Kidney glomerular epithelial cell (primary cell): Measurements from ENCODE around the gene KIRREL3.
A peak's percentile ranks its signal among the peaks of the same experiment; 100 is the strongest.

ENCODE experiments used
- DNase-seq: peaks from one replicate; lab custom pipeline; 2025; lab: John Stamatoyannopoulos, UW

KIRREL3 gene

DNA sequence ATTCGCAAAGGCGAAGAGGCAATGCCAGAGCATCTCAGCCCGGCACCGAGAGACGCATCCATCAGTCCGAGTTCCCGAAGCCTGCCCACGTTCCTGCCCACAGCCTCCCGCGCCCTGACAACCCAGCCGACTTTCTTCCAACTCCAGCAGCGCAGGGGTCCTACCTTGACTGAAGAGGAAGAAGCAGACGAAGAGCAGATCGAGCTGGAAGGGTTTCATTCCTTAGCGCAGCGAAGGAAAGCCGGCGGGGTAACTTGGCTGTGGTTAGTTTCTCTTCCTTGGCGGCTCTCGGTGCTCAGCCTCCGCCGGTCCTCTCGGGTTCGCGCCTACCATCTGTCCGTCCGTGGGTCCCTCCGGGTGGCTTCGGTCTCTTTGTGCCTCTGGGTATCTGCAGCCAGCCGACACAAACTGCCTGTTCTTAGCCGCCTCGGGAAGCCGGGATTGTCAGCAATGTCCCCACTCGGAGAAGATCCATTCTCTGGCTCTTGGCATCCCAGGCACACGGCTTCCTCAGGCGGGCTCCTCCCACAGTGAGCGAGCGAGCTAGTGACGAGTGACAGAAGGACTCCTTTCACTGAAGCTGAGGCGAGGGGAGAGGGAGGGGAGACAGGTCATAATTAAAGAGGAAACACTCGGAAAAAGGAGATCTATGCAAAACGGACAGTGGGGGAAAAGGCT, at the start of gene KIRREL3:
TSS of gene KIRREL3 (minus strand) at position 480 of the 678 bp plus-strand sequence.
- peak; percentile 42 for DNase-seq

DNA sequence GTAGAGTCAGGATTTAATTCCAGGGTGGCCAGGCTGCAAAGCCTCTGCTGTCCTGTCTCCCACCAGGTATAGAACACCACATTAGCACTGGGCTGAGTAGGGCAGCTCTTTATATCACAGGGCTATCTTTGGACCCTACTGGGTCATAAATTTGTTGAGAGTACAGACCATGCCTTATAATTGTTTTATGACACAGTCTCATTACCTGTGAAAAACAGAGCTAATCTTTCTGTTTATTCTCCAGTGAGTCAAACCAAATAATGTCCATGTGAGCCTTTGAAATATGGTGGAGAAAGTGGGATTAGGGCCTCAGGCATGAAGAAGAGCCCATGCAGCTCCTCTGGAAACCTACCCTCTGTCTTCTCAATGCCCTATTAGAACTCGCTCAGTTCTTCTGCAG, 49.6 kb upstream of the KIRREL3 start:
- DNase-seq, result no peak

DNA sequence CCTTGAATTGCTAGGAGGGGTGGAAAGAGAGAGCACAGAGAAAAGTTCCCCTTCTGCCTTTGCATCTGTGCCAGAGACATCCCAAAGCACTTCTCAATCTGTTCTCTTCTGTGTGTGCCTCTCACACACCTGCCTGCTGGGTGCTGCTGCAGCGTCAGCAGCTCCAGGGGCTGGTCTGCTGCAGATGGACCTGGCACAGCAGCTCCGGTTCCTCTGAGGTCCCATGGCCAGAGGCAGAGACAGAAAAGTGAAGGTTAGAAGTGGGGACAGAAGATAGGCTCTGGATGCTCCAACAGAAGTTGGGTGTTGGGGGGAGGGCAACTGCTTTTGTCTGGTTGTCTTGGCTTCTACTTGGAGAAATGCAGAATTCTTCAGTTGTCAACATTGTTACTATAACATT, 48.9 kb upstream of the KIRREL3 start:
- DNase-seq, result no peak

DNA sequence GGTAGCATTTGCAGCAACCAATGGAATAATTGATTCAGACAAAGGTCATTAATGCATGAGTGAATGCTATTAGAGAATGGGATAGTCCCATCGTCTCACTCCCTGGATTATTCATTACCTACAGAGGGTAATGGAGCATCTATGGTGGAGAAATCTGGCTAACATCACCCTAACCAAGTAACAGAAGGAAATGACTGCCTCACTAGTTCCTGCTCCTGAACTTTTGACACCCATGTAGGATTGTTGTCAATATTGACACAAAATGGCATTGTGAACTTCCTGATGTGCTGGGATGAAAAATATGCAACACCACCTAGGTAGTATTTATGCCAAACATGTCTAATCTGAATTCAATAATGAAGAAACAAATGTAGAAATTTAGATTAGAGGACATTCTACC, 44.0 kb upstream of the KIRREL3 start:
- peak; percentile 31 for DNase-seq

DNA sequence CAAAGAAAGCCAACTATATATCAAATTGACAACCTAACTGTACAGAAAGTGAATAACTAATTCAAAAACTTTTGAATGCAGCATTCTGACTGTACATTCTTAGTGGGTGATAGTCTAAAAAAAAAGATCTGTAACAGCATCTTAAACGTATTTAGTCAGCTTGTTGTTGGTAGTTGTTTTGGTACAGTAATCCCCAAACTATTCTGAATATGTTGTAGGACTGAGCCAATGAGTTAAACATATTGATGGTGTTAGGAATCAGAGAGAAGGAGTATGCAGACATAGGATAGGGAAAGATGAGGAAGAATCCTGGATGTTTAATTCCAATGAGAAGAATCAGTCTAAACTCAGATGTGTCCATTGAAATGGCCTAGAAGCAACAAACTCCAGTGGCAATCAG, 41.9 kb upstream of the KIRREL3 start:
- DNase-seq, result peak; percentile 27

DNA sequence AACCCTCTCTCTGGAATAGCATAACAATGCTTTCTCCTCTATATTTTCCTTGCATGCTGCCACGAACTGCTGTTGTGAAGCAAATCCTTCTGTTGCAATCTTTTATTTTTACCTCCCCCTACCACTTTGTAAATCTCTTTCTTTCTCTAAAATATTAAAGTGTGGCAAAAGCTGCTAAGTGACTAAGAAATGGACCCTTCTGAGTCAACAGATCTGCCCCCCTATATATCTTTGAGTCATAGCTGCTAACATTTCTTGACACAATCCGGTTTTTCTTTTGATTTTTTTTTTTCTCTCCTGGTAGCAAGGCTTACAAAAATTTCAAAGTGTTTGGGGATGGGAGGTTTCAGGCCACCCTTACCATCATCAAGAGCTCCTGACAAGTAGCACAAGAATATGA, 39.0 kb upstream of the KIRREL3 start:
- no peak for DNase-seq

DNA sequence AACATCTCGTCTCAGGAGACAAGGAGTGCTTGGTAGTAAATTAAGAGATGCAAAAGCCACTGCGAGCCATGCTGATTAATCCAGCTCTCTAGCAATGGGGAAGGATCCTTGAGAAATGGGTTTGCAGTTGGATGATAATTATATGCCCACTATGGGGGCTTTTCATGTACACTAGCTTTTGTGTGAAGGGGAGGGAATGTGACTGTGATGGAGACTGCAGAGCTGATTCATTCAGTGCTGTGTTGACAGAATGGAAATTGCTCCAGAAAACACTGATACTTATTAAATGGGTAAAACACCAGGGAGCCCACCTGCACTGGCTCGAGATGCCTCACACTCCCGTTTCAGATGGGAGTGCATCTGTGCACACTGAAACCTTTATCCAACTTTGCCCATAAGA, 37.0 kb upstream of the KIRREL3 start:
- DNase-seq, result no peak

DNA sequence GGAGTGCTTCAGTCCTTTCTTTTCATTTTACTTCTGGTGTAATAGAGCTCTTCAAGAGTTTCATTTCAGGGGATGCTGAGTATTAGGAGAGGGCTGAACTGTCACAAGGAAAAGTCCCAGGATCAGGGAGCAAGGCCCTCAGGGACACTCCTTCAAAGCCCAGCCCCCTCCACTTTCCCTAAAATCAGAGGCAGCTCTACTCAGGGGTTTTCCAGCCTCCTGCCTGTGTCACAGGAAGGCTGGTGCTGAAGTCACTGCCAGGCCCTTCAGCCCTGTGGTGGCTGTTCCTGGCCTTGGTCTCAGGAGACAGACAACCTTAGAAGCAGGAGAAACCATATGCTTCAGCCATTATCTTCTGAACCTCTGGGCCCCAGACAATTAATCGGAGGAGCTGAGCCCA, 36.4 kb upstream of the KIRREL3 start:
- DNase-seq, result no peak

DNA sequence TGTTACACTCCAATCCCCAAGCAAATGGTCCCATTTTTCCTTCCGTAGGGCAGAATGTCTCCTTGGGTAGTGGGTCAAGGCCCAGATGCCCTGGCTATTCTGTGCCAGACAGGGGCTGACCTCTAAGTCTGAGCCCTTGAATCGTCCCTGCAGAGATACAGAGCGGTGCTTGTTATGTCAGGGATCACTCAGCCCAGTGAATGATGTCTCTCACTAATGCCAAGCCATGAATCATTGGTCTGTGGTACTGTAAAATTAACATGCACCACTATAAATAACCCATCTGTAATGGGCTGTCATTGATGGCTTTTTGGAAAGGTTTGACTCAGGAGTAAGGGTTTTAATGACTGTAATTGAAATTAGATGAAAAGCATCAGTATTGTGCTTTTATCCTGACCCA, 35.3 kb upstream of the KIRREL3 start:
- no peak for DNase-seq

DNA sequence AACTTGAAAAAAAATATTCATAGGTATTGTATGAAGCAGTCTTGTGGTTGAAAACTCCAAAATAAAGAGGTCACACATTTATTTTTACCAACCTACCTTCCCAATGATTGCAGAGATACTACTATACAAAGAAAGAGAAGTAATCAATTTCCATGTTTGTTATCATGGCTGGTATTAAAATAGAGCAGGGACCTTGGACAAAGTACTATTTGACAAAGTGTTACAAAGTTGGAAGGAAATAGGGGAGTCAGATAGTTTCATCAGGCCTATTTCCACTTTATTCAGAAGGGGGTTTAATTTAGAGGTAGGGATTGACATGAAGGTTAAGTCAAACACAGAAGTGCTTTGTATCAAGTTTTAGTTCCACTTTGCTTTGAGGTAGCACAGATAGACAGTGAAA, 34.4 kb upstream of the KIRREL3 start:
- DNase-seq, result no peak

DNA sequence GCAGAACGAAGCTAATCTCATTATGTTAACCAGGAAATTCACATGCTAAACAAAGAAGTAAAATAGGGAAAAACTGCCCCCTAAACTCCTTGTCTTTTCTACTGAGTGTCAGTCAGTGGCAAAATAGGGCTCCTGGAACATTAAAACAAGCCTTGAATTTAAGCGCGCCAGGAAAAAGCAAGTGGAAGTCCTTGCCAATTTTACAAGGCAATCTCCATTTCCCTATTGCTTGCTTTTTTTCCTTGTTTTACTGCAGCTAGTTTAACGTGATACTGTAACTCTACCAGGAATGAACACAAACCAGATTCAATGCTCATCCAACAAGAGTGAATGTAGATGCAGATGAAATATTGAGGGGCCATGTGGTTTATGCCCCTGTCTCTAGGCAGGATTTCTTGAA, 28.1 kb upstream of the KIRREL3 start:
- no peak for DNase-seq

DNA sequence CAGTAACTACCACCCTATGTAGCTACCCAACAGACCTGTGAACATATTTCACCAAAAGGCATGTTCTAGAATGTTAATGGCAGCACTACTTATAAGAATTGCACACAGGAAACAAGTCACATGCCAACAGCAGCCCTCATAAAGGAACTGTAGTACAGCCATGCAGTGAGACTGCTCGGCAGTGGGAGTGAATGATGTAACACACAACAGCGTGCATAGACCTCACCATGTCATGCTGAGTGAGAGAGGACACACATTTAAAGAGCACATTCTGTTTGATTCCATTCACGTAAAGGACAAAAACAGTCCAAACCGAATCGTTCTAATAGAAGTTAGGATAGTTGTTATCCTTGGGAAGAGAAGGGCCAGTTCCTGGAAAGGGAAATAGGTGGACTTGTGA, 27.2 kb upstream of the KIRREL3 start:
- no peak for DNase-seq

DNA sequence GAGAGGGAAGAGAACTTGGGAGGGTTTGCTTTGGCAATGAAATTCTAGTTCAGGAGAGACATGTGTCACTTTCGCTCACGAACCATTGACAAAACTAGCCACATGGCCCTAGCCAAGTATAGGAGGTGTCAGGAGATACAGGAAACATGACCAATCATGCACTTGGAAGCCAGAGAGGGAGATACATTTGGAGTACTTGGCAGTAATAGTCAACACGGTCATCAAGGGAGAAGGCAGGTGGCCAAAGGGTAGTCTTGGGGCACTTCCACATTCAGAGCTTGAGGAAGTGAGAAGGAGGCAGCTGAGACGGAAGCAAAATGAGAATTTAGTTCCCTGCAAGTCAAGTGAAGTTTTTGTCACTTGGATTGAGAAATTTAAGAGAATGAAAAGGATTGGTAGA, 26.4 kb upstream of the KIRREL3 start:
- no peak for DNase-seq

DNA sequence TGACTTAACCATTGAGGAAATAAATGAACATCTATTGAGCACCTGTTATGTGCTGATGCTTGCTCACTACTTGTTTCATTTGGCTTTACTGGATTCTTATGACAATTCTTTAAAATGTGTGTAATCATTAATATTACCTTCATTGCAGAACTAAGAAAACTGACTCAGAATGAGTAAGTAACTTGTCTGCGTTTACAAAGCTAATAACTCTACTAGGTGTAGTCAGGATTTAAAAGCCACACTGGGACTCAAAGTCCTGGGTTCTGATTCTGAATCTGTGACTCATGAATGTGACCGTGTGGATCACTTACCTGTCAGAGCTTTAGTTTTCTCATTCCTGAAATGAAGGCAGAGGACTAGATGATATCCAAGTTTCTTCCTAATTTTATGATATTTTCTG, 23.4 kb upstream of the KIRREL3 start:
- peak; percentile 51 for DNase-seq

DNA sequence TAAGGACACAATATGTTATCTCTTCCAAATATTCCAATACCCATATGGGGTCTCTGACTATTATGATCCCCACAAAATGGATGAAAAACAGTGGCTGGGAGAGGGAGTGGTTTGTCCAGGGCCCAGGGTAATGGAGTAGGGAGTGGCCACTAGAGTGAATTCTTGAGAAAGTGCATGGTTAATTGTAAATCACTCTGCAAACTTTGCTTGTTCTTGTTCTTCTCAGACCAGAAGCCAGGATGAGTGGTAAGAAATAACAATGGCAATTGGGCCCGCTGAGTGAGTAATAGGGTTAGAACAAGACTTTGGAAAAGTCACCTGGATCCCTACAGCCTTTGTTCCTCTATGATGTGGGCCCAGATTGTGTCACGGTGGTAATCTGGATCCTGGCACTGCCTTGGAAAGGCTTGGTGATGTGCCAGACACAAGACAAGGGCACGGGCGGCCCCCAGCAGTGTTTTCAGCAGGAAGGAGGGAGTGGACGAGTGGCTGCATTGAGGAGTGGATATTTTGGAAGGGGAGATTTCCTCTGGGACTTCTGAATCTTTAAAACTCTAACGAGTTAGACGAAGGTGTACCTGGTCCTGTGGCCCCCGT, 18.2 kb upstream of the KIRREL3 start:
- no peak for DNase-seq

DNA sequence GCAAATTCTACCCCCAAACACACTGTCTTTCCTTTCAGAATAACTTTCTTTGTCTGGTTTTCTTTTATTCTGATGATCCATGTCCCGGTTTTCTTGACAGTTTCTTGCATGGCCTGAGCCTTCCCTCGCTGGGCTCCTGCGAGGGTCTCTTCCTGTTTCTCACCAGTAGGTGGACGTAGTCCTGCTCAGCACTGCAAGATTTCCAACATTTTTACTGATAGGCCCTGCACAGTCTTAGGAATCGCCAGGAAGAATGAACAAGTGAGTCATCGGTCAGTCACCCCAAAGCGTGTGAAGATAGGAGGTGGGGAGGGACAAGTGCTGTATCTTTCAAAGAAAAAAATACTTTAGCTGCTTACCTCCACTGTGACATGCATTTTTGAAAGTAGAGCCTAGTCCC, 16.9 kb upstream of the KIRREL3 start:
- DNase-seq, result peak; percentile 92

DNA sequence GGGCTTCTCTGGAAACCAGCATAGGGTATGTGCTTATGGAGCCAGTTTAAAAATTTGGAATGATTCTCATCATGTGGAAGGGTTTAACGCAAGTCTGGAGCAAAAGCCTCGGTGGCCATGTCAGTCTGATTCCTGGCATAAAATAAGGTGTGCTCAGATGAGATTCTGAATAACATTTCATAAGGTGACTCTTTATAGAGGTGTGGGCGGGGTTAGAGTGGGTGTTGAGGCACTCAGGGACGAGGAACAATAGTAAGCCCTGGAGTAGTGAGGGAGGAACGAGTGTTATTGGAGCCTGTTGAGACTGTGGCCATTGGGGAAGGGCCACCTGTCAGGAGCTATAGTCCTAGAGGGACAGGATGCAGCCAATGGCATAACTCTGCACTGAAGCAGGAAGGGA, 13.0 kb upstream of the KIRREL3 start:
- no peak for DNase-seq

DNA sequence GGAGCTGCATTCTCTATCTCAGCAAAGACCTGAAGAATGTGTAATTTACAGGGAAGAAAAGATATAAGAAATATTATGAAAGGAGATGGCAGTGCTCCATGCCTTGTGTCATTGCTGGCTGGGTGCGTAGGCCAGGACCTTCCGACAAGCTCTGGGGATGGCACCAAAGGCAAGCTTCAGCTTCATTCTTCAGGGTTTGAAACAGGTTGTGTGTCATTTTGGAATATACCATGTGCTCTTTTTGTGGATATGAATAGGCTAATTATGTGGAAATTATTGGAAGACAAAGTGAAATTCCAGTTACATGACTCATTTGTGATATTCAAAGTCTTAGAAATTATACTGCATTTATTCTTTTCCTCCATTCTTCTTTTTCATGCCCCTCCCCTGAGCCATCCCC, 5.7 kb upstream of the KIRREL3 start:
- DNase-seq, result no peak

DNA sequence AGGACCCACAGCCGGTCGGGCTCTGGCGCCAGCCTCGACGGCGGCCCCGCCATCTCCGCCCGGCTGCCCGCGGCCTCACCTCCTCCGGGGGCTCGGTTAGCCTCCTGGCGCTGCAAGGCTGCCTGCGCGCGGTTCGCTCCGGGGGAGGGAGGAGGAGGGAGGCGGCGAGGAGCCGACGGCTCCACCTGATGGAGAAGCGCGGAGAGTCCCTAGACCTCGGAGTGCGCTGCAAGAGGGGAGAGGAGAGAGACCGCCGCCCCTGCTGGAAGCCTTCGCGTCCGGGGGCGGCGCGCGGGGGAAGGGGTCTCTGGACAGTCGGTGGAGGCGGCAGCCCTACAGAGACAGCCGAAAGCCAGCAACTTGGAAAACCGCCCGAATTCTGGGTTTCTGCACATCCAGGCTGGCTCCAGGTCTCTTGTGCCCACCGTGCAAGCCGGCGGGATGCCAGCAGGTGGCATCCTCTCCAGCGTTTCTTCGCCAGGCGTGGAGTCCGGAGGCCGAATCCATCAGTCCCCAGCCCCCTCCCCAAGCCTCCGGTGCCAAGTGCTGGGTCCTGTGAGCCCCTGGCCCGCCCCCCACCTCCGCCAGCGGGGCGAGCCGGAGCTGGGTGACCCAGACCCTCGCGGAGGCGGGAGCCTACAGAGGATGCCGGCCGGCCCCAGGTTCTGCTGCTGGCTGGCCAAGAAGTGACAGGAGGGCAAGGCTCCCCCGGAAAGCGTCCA, 2.9 kb upstream of the KIRREL3 start:
- DNase-seq, result peak; percentile 68

DNA sequence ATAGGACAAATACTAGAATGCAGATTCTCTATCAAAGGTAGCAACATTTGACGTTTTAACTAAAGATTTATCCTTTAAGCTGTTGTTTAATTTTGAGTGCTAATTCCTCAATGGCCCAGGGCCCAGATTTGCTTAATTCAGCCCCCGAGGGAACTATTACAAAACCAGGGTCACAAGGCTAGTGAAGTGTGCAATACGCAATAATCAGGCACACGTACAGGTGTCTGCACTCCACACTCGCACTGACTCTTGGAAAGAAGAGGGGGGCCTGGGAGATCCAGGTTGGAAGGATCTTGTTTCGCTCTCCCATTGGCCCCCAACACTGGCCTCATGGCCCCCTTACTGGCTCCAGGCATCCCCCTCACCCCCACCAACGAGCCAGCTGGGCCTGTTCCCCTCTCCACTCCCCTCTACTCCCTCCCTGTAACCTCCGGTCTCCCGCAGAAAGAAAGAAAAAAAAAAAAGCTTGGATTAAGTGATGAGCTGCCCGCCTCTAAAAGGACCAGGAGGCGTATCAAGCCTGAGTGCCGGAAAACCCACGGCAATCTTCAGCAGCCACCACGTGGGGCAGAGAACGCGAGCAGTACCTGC, 2.2 kb upstream of the KIRREL3 start:
- DNase-seq, result peak; percentile 1

DNA sequence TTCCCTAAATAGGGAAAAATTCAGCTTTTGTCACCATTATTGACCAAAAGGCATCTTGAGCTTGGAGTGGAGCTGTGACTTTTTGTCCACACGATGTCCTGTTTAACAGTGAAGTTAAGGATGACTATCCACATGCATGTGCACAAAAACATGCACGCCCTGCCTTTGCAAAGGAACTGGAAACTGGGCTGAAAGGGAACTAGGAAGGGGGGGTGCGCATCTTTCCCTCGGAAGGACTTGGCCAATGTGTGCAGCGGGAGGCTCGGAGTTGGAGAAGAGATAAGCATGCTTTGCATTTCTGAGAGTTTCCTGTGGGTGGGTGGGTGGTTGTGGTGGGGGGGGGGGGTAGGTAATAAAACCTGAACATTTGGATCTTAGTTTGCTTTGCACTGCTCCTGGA, 411 bp upstream of the KIRREL3 start:
- no peak for DNase-seq

DNA sequence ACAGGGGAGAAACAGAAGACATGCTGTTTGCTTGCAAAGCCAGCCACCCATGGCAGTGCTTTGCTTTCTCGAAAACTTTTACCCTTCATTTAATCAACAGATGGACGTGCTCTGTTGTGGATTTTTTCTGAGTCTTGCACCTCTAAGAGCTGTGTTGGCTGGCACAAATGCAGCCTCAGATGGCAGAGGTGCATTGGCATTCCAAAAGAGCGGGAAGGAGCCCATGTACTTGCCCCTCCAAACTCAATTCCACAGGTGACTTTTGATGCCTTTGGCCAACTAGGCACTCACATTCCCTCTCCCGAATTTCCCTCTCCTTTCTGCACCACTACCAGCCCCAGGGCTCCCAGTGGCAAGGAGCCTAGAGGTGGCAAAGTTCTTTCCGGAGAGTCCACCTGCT, 1.2 kb downstream of the KIRREL3 start:
- no peak for DNase-seq

DNA sequence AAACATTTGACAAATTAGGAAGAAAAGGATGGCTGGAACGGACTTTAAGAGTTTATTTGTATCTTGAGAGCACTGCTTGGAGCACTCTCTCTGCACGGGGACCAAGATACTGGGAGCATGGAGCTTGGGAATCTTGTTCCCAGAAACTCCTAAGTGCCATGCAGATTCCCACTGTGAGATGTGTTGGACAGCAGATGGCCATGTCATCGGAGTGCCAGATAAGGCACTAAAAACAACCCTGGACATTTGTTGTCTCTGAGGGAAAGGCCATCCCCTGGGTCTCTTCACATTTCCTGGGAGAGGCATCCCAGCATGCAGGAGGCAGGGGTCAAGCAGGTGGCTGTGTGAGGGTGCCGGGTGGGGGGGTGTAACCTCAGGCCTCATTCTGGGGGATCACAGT, 2.9 kb downstream of the KIRREL3 start:
- no peak for DNase-seq
